HL-60 (cell line): ENCODE results near the gene PLEKHG5.

Source experiments
- GABPA ChIP-seq: IDR thresholded peaks from 2 replicates; pipeline ENCODE4 v1.6.1; 2012; ENCODE audit warnings: low read depth
- POLR2AphosphoS5 ChIP-seq: IDR thresholded peaks from 2 replicates; pipeline ENCODE4 v1.6.1; 2012; ENCODE audit warnings: low read depth
- SPI1 ChIP-seq: IDR thresholded peaks from 2 replicates; pipeline ENCODE4 v1.6.1; 2012; ENCODE audit warnings: low read depth, mild to moderate bottlenecking, borderline replicate concordance
- TF ChIP-seq, protein P1 (sequence below): IDR thresholded peaks from one replicate; pipeline ENCODE4 v1.5.1; 2011; ENCODE audit warnings: low read length, control low read depth, inconsistent platforms; ENCODE audit not compliant: insufficient read depth

DNA sequence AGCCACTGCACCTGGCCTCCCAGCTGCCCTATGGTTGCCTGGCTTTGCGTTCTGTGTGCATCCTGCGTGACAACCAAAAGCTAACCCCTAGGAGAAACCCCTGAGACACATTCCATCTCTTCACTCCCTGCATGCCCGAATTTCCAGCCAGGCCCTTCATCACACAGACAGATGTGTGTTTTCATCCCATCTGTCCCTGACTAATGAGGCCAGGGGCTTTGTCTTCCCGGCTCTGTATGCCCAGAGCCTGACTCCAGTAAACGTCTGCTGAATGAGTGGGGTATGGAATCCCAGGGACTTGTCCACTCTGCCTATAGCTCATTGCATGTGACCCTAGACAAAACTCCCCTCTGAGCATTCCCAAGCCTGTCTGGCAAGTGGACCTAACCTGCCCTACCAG, 57.3 kb downstream of the PLEKHG5 start:
- TF ChIP-seq, protein P1, sequence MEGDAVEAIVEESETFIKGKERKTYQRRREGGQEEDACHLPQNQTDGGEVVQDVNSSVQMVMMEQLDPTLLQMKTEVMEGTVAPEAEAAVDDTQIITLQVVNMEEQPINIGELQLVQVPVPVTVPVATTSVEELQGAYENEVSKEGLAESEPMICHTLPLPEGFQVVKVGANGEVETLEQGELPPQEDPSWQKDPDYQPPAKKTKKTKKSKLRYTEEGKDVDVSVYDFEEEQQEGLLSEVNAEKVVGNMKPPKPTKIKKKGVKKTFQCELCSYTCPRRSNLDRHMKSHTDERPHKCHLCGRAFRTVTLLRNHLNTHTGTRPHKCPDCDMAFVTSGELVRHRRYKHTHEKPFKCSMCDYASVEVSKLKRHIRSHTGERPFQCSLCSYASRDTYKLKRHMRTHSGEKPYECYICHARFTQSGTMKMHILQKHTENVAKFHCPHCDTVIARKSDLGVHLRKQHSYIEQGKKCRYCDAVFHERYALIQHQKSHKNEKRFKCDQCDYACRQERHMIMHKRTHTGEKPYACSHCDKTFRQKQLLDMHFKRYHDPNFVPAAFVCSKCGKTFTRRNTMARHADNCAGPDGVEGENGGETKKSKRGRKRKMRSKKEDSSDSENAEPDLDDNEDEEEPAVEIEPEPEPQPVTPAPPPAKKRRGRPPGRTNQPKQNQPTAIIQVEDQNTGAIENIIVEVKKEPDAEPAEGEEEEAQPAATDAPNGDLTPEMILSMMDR, result no peak
- TF ChIP-seq POLR2AphosphoS5, result no peak
- TF ChIP-seq GABPA, result no peak
- TF ChIP-seq SPI1, result no peak
